Gastroesophageal sphincter (tissue), 3 donors: Measurements from ENCODE around the gene ADCY9.

Experiments
- EP300 ChIP-seq: sonication (generic); formaldehyde crosslinking; IDR thresholded peaks from one replicate; pipeline ENCODE4 v1.6.1; 2017; ENCODE audit warnings: antibody characterized with exemption, mild to moderate bottlenecking
- POLR2A ChIP-seq, 2 donors: fragments of 450-650 bp; IDR thresholded peaks; one replicate each; pipeline ENCODE4 v1.6.1; 2017; ENCODE audit warnings: antibody characterized with exemption in 2 of 2, mild to moderate bottlenecking in 2 of 2, moderate library complexity in 1 of 2
- POLR2AphosphoS5 ChIP-seq: sonication (generic); formaldehyde crosslinking; IDR thresholded peaks from one replicate; pipeline ENCODE4 v1.6.1; 2017; ENCODE audit warnings: antibody characterized with exemption
- TF ChIP-seq, protein P1 (sequence below), 4 experiments: fragments of 200-600 bp in 2 of 4; fragments of 450-650 bp in 2 of 4; sonication (generic) in 1 of 4; IDR thresholded peaks; one replicate each; pipeline ENCODE4 v1.5.1; 2017 to 2019; ENCODE audit warnings: antibody characterized with exemption in 4 of 4, mild to moderate bottlenecking in 2 of 4, moderate library complexity in 2 of 4

DNA sequence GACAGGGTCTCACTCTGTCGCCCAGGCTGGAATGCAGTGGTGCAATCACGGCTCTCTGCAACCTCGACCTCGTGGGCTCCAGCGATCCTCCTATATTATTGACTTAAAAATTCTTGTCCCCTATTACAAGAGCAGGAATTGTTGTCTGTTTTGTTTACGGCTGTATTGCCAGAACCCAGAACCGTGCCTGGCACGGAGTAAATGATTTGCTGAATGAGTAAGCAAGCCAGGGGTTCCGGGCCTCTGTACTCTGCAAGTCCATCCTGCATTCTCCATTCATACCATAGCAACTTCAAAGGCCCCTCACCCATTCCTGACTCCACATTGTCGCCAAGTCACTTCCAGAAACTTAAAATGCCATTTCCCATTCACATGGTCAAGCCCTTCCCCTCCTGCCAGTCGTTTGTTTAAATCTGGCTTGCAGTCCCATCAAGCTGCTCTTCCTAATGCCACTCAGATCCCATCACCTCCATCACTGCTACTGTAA is 6.9 kb downstream of the ADCY9 start:
- TF ChIP-seq, protein P1, sequence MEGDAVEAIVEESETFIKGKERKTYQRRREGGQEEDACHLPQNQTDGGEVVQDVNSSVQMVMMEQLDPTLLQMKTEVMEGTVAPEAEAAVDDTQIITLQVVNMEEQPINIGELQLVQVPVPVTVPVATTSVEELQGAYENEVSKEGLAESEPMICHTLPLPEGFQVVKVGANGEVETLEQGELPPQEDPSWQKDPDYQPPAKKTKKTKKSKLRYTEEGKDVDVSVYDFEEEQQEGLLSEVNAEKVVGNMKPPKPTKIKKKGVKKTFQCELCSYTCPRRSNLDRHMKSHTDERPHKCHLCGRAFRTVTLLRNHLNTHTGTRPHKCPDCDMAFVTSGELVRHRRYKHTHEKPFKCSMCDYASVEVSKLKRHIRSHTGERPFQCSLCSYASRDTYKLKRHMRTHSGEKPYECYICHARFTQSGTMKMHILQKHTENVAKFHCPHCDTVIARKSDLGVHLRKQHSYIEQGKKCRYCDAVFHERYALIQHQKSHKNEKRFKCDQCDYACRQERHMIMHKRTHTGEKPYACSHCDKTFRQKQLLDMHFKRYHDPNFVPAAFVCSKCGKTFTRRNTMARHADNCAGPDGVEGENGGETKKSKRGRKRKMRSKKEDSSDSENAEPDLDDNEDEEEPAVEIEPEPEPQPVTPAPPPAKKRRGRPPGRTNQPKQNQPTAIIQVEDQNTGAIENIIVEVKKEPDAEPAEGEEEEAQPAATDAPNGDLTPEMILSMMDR (IDR thresholded peaks at IDR 0.05), result no peak
- no peak for TF ChIP-seq EP300
- TF ChIP-seq POLR2A (IDR thresholded peaks at IDR 0.05), result no peak
- no peak for TF ChIP-seq POLR2AphosphoS5
